Measurements from ENCODE around the gene MYMX.

DNA sequence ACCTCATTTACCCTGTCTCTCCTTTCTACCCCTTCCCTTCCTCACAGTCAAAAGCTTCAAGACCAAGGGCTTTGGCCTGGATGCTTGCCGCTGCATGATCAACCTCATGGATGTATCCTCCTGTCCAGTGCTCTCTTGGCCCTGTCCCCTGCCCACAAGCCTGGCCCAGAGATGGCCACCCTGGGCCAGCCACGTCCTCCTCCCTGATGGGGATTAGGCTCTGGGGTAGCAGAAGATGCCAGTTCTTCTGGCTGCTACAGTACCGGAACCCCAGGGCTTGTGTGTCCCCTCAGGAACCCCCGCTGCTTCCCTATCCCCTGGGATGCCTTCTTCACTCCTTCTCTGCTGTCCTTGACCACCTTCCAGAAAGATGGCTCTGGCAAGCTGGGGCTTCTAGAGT, 35.8 kb upstream of the MYMX start:
- TF ChIP-seq, protein P1, sequence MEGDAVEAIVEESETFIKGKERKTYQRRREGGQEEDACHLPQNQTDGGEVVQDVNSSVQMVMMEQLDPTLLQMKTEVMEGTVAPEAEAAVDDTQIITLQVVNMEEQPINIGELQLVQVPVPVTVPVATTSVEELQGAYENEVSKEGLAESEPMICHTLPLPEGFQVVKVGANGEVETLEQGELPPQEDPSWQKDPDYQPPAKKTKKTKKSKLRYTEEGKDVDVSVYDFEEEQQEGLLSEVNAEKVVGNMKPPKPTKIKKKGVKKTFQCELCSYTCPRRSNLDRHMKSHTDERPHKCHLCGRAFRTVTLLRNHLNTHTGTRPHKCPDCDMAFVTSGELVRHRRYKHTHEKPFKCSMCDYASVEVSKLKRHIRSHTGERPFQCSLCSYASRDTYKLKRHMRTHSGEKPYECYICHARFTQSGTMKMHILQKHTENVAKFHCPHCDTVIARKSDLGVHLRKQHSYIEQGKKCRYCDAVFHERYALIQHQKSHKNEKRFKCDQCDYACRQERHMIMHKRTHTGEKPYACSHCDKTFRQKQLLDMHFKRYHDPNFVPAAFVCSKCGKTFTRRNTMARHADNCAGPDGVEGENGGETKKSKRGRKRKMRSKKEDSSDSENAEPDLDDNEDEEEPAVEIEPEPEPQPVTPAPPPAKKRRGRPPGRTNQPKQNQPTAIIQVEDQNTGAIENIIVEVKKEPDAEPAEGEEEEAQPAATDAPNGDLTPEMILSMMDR (IDR thresholded peaks at IDR 0.05): no peak
- TF ChIP-seq EP300 (IDR thresholded peaks at IDR 0.05) (no peak), POLR2A (IDR thresholded peaks at IDR 0.05) (no peak)
